ENCODE measurements around the gene LRRC27.
A peak's percentile ranks its signal among the peaks of the same experiment; 100 is the strongest.
"Not testable (repeated sequence)": the region's sequence is repeated elsewhere in the genome, so short reads cannot be mapped to it uniquely, and the experiment has no call there.

Gene LRRC27

GRCh38 chr10:132335189-132336063, 3.4 kb downstream of the LRRC27 start:
- H3K9me3 ChIP-seq (ENCODE audit: insufficient read depth, low read depth, low read length) = no peaks in the 10 kb centered on the region
- H3K4me3 ChIP-seq (ENCODE audit: low read length) = no peak overlapping the region
- peaks cover 6% of the 10 kb centered on the region; the same call in 1 of the 2 replicates for H3K4me1 ChIP-seq (ENCODE audit: insufficient read depth, low read length)
- H3K36me3 ChIP-seq (ENCODE audit: insufficient read depth, low read depth, low read length) = no peaks in the 10 kb centered on the region
- no peak overlapping the region for H3K9ac ChIP-seq (ENCODE audit: low read depth, low read length)
- H3K27ac ChIP-seq (ENCODE audit: low read length) = no peak overlapping the region
- H3K27me3 ChIP-seq (ENCODE audit: insufficient read depth, low read length) = peaks cover 10% of the 10 kb centered on the region; the same call in 1 of the 2 replicates

DNA sequence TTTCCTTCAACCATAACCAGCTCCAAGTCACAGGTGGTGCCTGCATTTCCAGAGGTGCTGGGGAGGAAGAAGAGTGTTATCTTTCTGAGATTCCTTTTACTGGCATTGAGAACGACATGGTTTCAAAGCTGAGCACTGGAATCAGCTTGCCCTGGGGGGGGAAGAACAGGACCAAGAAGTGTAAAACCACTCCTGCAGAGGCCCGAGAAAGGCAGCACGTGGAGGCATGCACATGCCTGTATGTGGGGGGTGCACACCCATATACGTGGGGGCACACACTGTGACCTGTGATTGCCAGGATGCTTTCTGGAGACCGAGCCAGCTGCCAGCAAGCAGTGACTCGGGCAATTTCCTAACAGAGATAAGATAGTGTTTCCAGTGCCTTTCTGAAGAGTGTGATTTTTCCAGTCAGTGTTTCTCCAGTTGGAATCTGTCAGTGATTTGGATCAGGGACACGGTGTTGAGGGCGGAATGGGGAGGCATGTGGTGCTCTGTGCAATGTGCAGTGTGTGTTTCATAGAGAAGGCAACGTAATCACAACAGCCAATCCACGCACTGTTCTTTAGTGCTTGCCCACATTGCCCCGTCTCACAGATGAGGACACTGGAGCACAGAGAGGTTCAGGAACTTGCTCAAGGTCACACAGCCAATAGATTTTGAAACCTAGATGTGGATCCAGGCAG, 4.2 kb downstream of the LRRC27 start:
- H3K9me3 ChIP-seq (ENCODE audit: insufficient read depth, low read depth, low read length) = no peaks in the 10 kb centered on the region
- no peak overlapping the region for H3K4me3 ChIP-seq (ENCODE audit: low read length)
- H3K4me1 ChIP-seq (ENCODE audit: insufficient read depth, low read length) = peaks cover 6% of the 10 kb centered on the region; the same call in 1 of the 2 replicates
- no peak overlapping the region for H3K9ac ChIP-seq (ENCODE audit: low read depth, low read length)
- no peak overlapping the region for H3K27ac ChIP-seq (ENCODE audit: low read length)
- H3K27me3 ChIP-seq (ENCODE audit: insufficient read depth, low read length) = peaks cover 10% of the 10 kb centered on the region; the same call in 1 of the 2 replicates
- H3K36me3 ChIP-seq (ENCODE audit: insufficient read depth, low read depth, low read length) = no peaks in the 10 kb centered on the region

- H3K9ac ChIP-seq (ENCODE audit: low read depth, low read length) = peak overlapping the region; percentile 66; the same call in 1 of the 2 replicates
- no peak overlapping the region for H3K27ac ChIP-seq (ENCODE audit: low read length)
- no peaks in the 10 kb centered on the region for H3K36me3 ChIP-seq (ENCODE audit: insufficient read depth, low read depth, low read length)
- H3K4me1 ChIP-seq (ENCODE audit: insufficient read depth, low read length) = peaks cover 6% of the 10 kb centered on the region; the same call in 1 of the 2 replicates
- no peak overlapping the region; the same call in 1 of the 2 replicates for H3K4me3 ChIP-seq (ENCODE audit: low read length)
- no peaks in the 10 kb centered on the region for H3K9me3 ChIP-seq (ENCODE audit: insufficient read depth, low read depth, low read length)
- H3K27me3 ChIP-seq (ENCODE audit: insufficient read depth, low read length) = peaks cover 10% of the 10 kb centered on the region; the same call in 1 of the 2 replicates
Observed at GRCh38 chr10:132336919-132337407, 5.0 kb downstream of the LRRC27 start.

DNA sequence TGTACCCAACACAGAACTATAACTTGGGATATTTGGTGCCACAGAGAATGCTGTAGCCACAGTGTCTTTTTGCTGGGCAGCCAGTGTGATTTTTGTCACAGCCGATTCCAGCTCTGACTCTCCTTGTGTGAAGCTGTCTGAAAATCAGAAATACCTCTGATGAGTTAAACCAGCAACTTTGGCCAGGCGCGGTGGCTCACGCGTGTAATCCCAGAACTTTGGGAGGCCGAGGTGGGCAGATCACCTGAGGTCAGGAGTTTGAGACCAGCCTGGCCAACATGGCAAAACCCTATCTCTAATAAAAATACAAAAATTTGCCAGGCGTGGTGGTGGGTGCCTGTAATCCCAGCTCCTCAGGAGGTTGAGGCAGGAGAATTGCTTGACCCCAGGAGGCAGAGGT, 5.9 kb downstream of the LRRC27 start:
- H3K4me1 ChIP-seq (ENCODE audit: insufficient read depth, low read length); H3K36me3 ChIP-seq (ENCODE audit: insufficient read depth, low read depth, low read length); H3K27me3 ChIP-seq (ENCODE audit: insufficient read depth, low read length); H3K27ac ChIP-seq (ENCODE audit: low read length); H3K9me3 ChIP-seq (ENCODE audit: insufficient read depth, low read depth, low read length); H3K4me3 ChIP-seq (ENCODE audit: low read length): not testable (repeated sequence)
- H3K9ac ChIP-seq (ENCODE audit: low read depth, low read length) = peak overlapping the region; percentile 66; the same call in 1 of the 2 replicates

DNA sequence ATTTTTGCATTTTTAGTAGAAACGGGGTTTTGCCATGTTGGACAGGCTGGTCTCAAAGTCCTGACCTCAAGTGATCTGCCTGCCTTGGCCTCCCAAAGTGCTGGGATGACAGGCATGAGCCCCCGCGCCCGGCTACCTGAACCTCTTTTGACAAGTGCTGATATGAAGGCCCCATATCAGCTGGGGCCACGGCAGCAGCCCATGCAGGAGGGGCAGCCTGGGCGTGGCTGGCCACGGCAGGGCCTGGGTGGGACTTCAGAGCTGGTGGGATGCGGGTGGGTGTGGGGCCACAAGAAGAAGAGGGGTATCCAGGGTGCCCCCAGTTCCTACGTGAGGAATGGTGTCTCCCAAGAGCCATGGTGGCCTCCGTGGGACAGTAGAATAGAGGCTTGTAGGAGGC, 6.9 kb downstream of the LRRC27 start:
- H3K9me3 ChIP-seq (ENCODE audit: insufficient read depth, low read depth, low read length) = no peaks in the 10 kb centered on the region
- no peak overlapping the region for H3K27ac ChIP-seq (ENCODE audit: low read length)
- peaks cover 4% of the 10 kb centered on the region; the same call in 1 of the 2 replicates for H3K4me1 ChIP-seq (ENCODE audit: insufficient read depth, low read length)
- H3K4me3 ChIP-seq (ENCODE audit: low read length) = no peak overlapping the region
- H3K27me3 ChIP-seq (ENCODE audit: insufficient read depth, low read length) = no peaks in the 10 kb centered on the region
- H3K36me3 ChIP-seq (ENCODE audit: insufficient read depth, low read depth, low read length) = no peaks in the 10 kb centered on the region
- no peak overlapping the region for H3K9ac ChIP-seq (ENCODE audit: low read depth, low read length)

GRCh38 chr10:132339276-132339675, 7.3 kb downstream of the LRRC27 start:
- Histone ChIP-seq H3K27me3 (ENCODE audit: insufficient read depth, low read length) (no peaks in the 10 kb centered on the region), H3K36me3 (ENCODE audit: insufficient read depth, low read depth, low read length) (no peaks in the 10 kb centered on the region), H3K4me3 (ENCODE audit: low read length) (no peak overlapping the region), H3K27ac (ENCODE audit: low read length) (no peak overlapping the region), H3K4me1 (ENCODE audit: insufficient read depth, low read length) (peaks cover 4% of the 10 kb centered on the region; the same call in 1 of the 2 replicates), H3K9ac (ENCODE audit: low read depth, low read length) (no peak overlapping the region), H3K9me3 (ENCODE audit: insufficient read depth, low read depth, low read length) (no peaks in the 10 kb centered on the region)

- Histone ChIP-seq H3K4me3 (ENCODE audit: low read length) (no peak overlapping the region), H3K27me3 (ENCODE audit: insufficient read depth, low read length) (no peaks in the 10 kb centered on the region), H3K4me1 (ENCODE audit: insufficient read depth, low read length) (peaks cover 4% of the 10 kb centered on the region; the same call in 1 of the 2 replicates), H3K36me3 (ENCODE audit: insufficient read depth, low read depth, low read length) (no peaks in the 10 kb centered on the region), H3K27ac (ENCODE audit: low read length) (no peak overlapping the region), H3K9me3 (ENCODE audit: insufficient read depth, low read depth, low read length) (no peaks in the 10 kb centered on the region), H3K9ac (ENCODE audit: low read depth, low read length) (no peak overlapping the region)
Observed at GRCh38 chr10:132341017-132341416, 9.0 kb downstream of the LRRC27 start.

DNA sequence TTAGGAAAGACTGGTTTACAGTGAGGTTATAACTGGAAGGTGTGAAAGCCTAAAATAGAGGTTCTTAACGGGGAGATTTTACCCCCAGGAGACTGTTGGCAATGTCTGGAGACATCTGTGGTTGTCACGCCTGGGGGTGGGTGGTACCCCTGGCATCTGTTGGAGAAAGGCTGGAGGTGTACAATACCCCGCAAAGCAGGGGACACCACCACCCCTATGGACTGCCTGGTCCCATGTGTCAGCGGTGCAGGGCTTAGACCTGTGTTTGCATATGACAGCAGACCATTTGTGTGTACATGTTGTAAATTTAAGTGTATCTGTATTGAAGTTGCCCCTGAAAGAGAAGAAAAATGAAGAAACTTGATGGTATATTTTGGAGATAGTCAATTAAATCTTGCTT, 9.8 kb downstream of the LRRC27 start:
- H3K4me3 ChIP-seq (ENCODE audit: low read length) = no peak overlapping the region
- no peaks in the 10 kb centered on the region for H3K9me3 ChIP-seq (ENCODE audit: insufficient read depth, low read depth, low read length)
- H3K27ac ChIP-seq (ENCODE audit: low read length) = no peak overlapping the region
- H3K9ac ChIP-seq (ENCODE audit: low read depth, low read length) = no peak overlapping the region
- no peaks in the 10 kb centered on the region for H3K27me3 ChIP-seq (ENCODE audit: insufficient read depth, low read length)
- H3K36me3 ChIP-seq (ENCODE audit: insufficient read depth, low read depth, low read length) = no peaks in the 10 kb centered on the region
- H3K4me1 ChIP-seq (ENCODE audit: insufficient read depth, low read length) = peaks cover 2% of the 10 kb centered on the region; the same call in 1 of the 2 replicates

DNA sequence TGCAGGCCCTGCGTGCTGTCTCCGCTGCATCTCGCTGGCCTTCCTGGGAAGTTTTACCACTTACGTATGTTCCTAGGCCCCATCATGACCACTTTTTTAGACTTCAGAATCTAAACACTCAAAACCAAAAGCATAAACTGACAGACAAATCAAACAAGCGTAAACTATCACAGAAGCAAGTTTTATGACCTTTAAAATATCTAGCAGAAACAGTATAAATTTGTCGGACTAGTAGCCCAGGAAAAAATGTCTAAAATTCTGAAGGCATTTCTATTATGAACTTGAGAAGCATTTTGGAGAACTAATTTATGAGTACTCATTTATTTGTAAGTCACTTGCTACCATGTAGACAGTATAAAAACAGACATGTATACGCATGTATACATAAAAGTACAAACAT, 10.6 kb downstream of the LRRC27 start:
- Histone ChIP-seq H3K36me3 (ENCODE audit: insufficient read depth, low read depth, low read length) (no peaks in the 10 kb centered on the region), H3K4me3 (ENCODE audit: low read length) (no peak overlapping the region), H3K27ac (ENCODE audit: low read length) (no peak overlapping the region), H3K4me1 (ENCODE audit: insufficient read depth, low read length) (no peaks in the 10 kb centered on the region; the same call in 1 of the 2 replicates), H3K9me3 (ENCODE audit: insufficient read depth, low read depth, low read length) (no peaks in the 10 kb centered on the region), H3K27me3 (ENCODE audit: insufficient read depth, low read length) (no peaks in the 10 kb centered on the region), H3K9ac (ENCODE audit: low read depth, low read length) (no peak overlapping the region)

DNA sequence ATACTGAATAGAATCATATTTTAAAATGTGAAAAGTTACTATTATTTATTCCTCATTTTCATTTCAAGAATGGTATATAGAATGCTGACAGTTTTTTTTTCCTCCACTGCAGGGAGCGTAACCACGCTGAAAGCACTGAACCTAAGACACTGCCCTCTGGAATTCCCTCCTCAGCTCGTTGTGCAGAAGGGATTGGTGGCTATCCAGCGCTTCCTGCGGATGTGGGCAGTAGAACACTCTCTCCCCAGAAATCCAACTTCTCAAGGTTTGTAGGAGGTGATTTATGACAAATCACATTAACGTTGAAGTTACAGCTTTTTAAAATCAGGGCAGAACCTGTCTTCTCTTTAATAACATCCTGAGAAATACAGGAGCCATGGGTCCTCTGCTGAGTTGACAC, 12.4 kb downstream of the LRRC27 start:
- no peak overlapping the region for H3K9ac ChIP-seq (ENCODE audit: low read depth, low read length)
- H3K36me3 ChIP-seq (ENCODE audit: insufficient read depth, low read depth, low read length) = no peaks in the 10 kb centered on the region
- H3K4me3 ChIP-seq (ENCODE audit: low read length) = no peak overlapping the region

GRCh38 chr10:132345345-132345744, 13.4 kb downstream of the LRRC27 start:
- Histone ChIP-seq H3K4me3 (ENCODE audit: low read length) (no peak overlapping the region), H3K36me3 (ENCODE audit: insufficient read depth, low read depth, low read length) (no peaks in the 10 kb centered on the region), H3K27ac (ENCODE audit: low read length) (no peak overlapping the region), H3K27me3 (ENCODE audit: insufficient read depth, low read length) (no peaks in the 10 kb centered on the region), H3K9me3 (ENCODE audit: insufficient read depth, low read depth, low read length) (no peaks in the 10 kb centered on the region), H3K4me1 (ENCODE audit: insufficient read depth, low read length) (no peaks in the 10 kb centered on the region), H3K9ac (ENCODE audit: low read depth, low read length) (no peak overlapping the region)

More for the DNA sequence above, 12.4 kb downstream of the LRRC27 start:
- Histone ChIP-seq H3K27ac (ENCODE audit: low read length) (no peak overlapping the region), H3K9me3 (ENCODE audit: insufficient read depth, low read depth, low read length) (no peaks in the 10 kb centered on the region), H3K4me1 (ENCODE audit: insufficient read depth, low read length) (no peaks in the 10 kb centered on the region), H3K27me3 (ENCODE audit: insufficient read depth, low read length) (no peaks in the 10 kb centered on the region)

Data from iPS-20b (cell line).